HG03097 (cell line): Measurements from ENCODE around the gene OR10R2.

ENCODE experiments used
- ATAC-seq: cut with Tn5 transposase; IDR thresholded peaks from one replicate; pipeline ENCODE4 v1.9.1; 2021; ENCODE audit not compliant: unreplicated experiment, low FRiP score

Gene OR10R2

GRCh38 chr1:158521666-158522058 lies 49.6 kb downstream of the OR10R2 start:
- ATAC-seq: no peak

GRCh38 chr1:158527190-158527815 lies 55.3 kb downstream of the OR10R2 start:
- ATAC-seq: no peak
